ENCODE results near the gene LCK.

Gene LCK

DNA sequence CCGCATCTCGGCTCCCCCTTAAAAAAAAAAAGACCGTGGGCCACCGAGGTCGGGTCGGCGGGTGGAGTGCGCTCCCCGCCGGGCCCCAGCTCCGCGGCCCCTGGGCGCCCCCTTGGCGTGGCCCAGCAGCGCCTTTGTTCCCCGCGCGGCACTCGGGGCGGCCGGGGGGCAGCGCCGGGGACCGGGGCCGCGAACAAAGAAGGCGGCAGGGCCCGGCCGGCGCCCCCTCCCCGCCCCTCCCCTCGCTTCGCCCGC lies 84.4 kb downstream of the LCK start:
- Histone ChIP-seq H3K4me3 (ENCODE audit: low read length) (peak overlapping the region; percentile 58), H4K20me1 (ENCODE audit: insufficient read depth, low read length) (no peaks in the 10 kb centered on the region), H3K4me1 (ENCODE audit: low read length) (peaks cover 62% of the 10 kb centered on the region), H3K9ac (ENCODE audit: low read length) (peak overlapping the region; percentile 34; the same call in 1 of the 2 replicates), H2AFZ (ENCODE audit: low read length) (peak overlapping the region; percentile 23; the same call in 1 of the 2 replicates), H3K27ac (ENCODE audit: low read length) (no peak overlapping the region), H3K9me3 (replicated peaks; ENCODE audit: insufficient read depth, low read length) (no peaks in the 10 kb centered on the region), H3K9me2 (replicated peaks; ENCODE audit: insufficient read depth, low read length) (no peaks in the 10 kb centered on the region), H3F3A (ENCODE audit: insufficient read depth, low read length) (peaks cover 47% of the 10 kb centered on the region), H3K36me3 (replicated peaks; ENCODE audit: insufficient read depth, low read length) (no peaks in the 10 kb centered on the region), H3K79me2 (ENCODE audit: low read length) (peaks cover 9% of the 10 kb centered on the region), H3K27me3 (replicated peaks; ENCODE audit: insufficient read depth, low read length) (no peaks in the 10 kb centered on the region), H3K4me2 (ENCODE audit: low read depth, low read length) (peak overlapping the region; percentile 79)
- no peak for DNase-seq
- TF ChIP-seq EZH2phosphoT487 (IDR thresholded peaks at IDR 0.05; ENCODE audit: low read length) (no peak), EZH2 (optimal IDR thresholded peaks at IDR 0.05; ENCODE audit: low read depth, low read length) (no peak)
- TF ChIP-seq, protein P1, sequence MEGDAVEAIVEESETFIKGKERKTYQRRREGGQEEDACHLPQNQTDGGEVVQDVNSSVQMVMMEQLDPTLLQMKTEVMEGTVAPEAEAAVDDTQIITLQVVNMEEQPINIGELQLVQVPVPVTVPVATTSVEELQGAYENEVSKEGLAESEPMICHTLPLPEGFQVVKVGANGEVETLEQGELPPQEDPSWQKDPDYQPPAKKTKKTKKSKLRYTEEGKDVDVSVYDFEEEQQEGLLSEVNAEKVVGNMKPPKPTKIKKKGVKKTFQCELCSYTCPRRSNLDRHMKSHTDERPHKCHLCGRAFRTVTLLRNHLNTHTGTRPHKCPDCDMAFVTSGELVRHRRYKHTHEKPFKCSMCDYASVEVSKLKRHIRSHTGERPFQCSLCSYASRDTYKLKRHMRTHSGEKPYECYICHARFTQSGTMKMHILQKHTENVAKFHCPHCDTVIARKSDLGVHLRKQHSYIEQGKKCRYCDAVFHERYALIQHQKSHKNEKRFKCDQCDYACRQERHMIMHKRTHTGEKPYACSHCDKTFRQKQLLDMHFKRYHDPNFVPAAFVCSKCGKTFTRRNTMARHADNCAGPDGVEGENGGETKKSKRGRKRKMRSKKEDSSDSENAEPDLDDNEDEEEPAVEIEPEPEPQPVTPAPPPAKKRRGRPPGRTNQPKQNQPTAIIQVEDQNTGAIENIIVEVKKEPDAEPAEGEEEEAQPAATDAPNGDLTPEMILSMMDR (IDR thresholded peaks at IDR 0.05; ENCODE audit: low read length), result no peak

All from MM.1S (cell line).